DND-41 (cell line): ENCODE results near the gene ASB18.

ENCODE experiments used
- ATAC-seq: fragments of 200-7000 bp; cut with Tn5 transposase; 3 replicates; pipeline ENCODE4 v1.9.1; 2021; ENCODE audit warnings: low read depth; ENCODE audit not compliant: insufficient read depth
- DNase-seq: peaks from one replicate; pipeline ENCODE4 v3.0.0-alpha.2; 2020
- H2AFZ ChIP-seq: 2 replicates; pipeline ENCODE4 v1.6.0; 2012; ENCODE audit warnings: low read depth, low read length
- H3K27ac ChIP-seq: 2 replicates; pipeline ENCODE4 v1.5.1; 2012; ENCODE audit warnings: low read length, inconsistent platforms
- H3K27me3 ChIP-seq: fragments of 200-600 bp; sonication (generic); 2 replicates; pipeline ENCODE4 v1.6.0; 2012; ENCODE audit warnings: low read length, mild to moderate bottlenecking, inconsistent platforms; ENCODE audit not compliant: insufficient read depth, poor library complexity
- H3K36me3 ChIP-seq: 2 replicates; pipeline ENCODE4 v1.5.1; 2012; ENCODE audit warnings: low read length, inconsistent platforms; ENCODE audit not compliant: insufficient read depth
- H3K4me1 ChIP-seq: 2 replicates; pipeline ENCODE4 v1.5.1; 2012; ENCODE audit warnings: mild to moderate bottlenecking, low read length; ENCODE audit not compliant: insufficient read depth
- H3K4me2 ChIP-seq: 2 replicates; pipeline ENCODE4 v1.6.0; 2012; ENCODE audit warnings: mild to moderate bottlenecking, moderate library complexity, low read length, inconsistent platforms; ENCODE audit not compliant: insufficient read depth
- H3K4me3 ChIP-seq, 2 experiments: fragments of 200-600 bp in 1 of 2; shearing (Covaris generic) in 1 of 2; 2 replicates each; pipeline ENCODE4 v1.5.1; 2012 to 2016; ENCODE audit warnings: inconsistent platforms in 2 of 2, low read length in 2 of 2, mild to moderate bottlenecking in 2 of 2, low read depth in 1 of 2, moderate library complexity in 1 of 2
- H3K79me2 ChIP-seq: 2 replicates; pipeline ENCODE4 v1.6.0; 2012; ENCODE audit warnings: low read length, inconsistent platforms; ENCODE audit not compliant: insufficient read depth
- H3K9ac ChIP-seq: 2 replicates; pipeline ENCODE4 v1.6.0; 2012; ENCODE audit warnings: low read depth, mild to moderate bottlenecking, inconsistent platforms, low read length, moderate library complexity
- H3K9me3 ChIP-seq: 2 replicates; pipeline ENCODE4 v1.5.1; 2012; ENCODE audit warnings: low read length, moderate library complexity, mild to moderate bottlenecking, inconsistent platforms; ENCODE audit not compliant: insufficient read depth, severe bottlenecking
- H4K20me1 ChIP-seq: 2 replicates; pipeline ENCODE4 v1.6.0; 2012; ENCODE audit warnings: low read length; ENCODE audit not compliant: insufficient read depth
- CTCF ChIP-seq: IDR thresholded peaks from 2 replicates; pipeline ENCODE4 v1.5.1; 2012; ENCODE audit warnings: borderline replicate concordance, low read length, moderate library complexity, mild to moderate bottlenecking; ENCODE audit not compliant: poor library complexity, severe bottlenecking; ENCODE audit errors: extremely low read depth
- EZH2 ChIP-seq: IDR thresholded peaks from 3 replicates; pipeline ENCODE4 v1.6.1; 2012; ENCODE audit warnings: borderline replicate concordance, low read depth, mild to moderate bottlenecking, moderate library complexity, low read length, inconsistent platforms; ENCODE audit not compliant: severe bottlenecking

The ASB18 gene

GRCh38 chr2:236156860-236157194 lies 107.4 kb downstream of the ASB18 start:
- H3K27me3 ChIP-seq = no peaks in the 10 kb centered on the region
- H3K4me1 ChIP-seq = no peaks in the 10 kb centered on the region
- no peak overlapping the region for H3K27ac ChIP-seq
- no peak for ATAC-seq
- H3K9ac ChIP-seq = no peak overlapping the region
- no peak for DNase-seq
- no peak overlapping the region for H3K4me3 ChIP-seq
- TF ChIP-seq EZH2 (no peak), CTCF (no peak)
- H3K4me2 ChIP-seq = no peak overlapping the region
- no peaks in the 10 kb centered on the region; the same call in 1 of the 2 replicates for H4K20me1 ChIP-seq
- H3K9me3 ChIP-seq = peaks cover 8% of the 10 kb centered on the region
- no peaks in the 10 kb centered on the region for H3K36me3 ChIP-seq
- no peaks in the 10 kb centered on the region for H3K79me2 ChIP-seq
- no peak overlapping the region for H2AFZ ChIP-seq

GRCh38 chr2:236156095-236156859 lies 107.9 kb downstream of the ASB18 start:
- H4K20me1 ChIP-seq = no peaks in the 10 kb centered on the region; the same call in 1 of the 2 replicates
- H3K27ac ChIP-seq = no peak overlapping the region
- no peaks in the 10 kb centered on the region for H3K4me1 ChIP-seq
- H3K4me3 ChIP-seq = no peak overlapping the region
- no peaks in the 10 kb centered on the region for H3K36me3 ChIP-seq
- H3K79me2 ChIP-seq = no peaks in the 10 kb centered on the region
- H3K27me3 ChIP-seq = no peaks in the 10 kb centered on the region
- no peak for DNase-seq
- no peak overlapping the region for H3K4me2 ChIP-seq
- no peak overlapping the region for H2AFZ ChIP-seq
- ATAC-seq = no peak
- TF ChIP-seq EZH2 = no peak
- TF ChIP-seq CTCF = no peak
- no peak overlapping the region for H3K9ac ChIP-seq
- peaks cover 8% of the 10 kb centered on the region for H3K9me3 ChIP-seq

- Histone ChIP-seq H3K36me3 (no peaks in the 10 kb centered on the region), H3K4me1 (no peaks in the 10 kb centered on the region), H3K4me3 (no peak overlapping the region), H3K27ac (no peak overlapping the region), H2AFZ (no peak overlapping the region), H3K27me3 (no peaks in the 10 kb centered on the region), H3K79me2 (no peaks in the 10 kb centered on the region), H3K9me3 (peaks cover 8% of the 10 kb centered on the region), H3K4me2 (no peak overlapping the region), H3K9ac (no peak overlapping the region), H4K20me1 (no peaks in the 10 kb centered on the region; the same call in 1 of the 2 replicates)
- ATAC-seq (no peak), DNase-seq (no peak)
- TF ChIP-seq EZH2 = no peak
- TF ChIP-seq CTCF = no peak
These were observed 108.8 kb downstream of the ASB18 start for GRCh38 chr2:236155406-236155805.

GRCh38 chr2:236146436-236146835 lies 117.8 kb downstream of the ASB18 start:
- H3K9me3 ChIP-seq = no peaks in the 10 kb centered on the region
- no peak overlapping the region for H3K4me3 ChIP-seq
- no peaks in the 10 kb centered on the region for H3K27me3 ChIP-seq
- no peak overlapping the region for H3K4me2 ChIP-seq
- no peaks in the 10 kb centered on the region for H3K79me2 ChIP-seq
- no peak overlapping the region for H3K9ac ChIP-seq
- H4K20me1 ChIP-seq = no peaks in the 10 kb centered on the region
- no peak for TF ChIP-seq CTCF
- TF ChIP-seq EZH2 = no peak
- no peaks in the 10 kb centered on the region for H3K4me1 ChIP-seq
- ATAC-seq (no peak), DNase-seq (no peak)
- H2AFZ ChIP-seq = no peak overlapping the region
- H3K36me3 ChIP-seq = no peaks in the 10 kb centered on the region
- no peak overlapping the region for H3K27ac ChIP-seq
